Nephron progenitor cell (in vitro differentiated cells): Measurements from ENCODE around the gene CFAP77.

Source experiments
- DNase-seq: peaks from one replicate; pipeline ENCODE4 v3.0.0; 2021
- H3K27ac Mint-ChIP-seq: 2 replicates; pipeline ENCODE4 v1.8.0; 2021; ENCODE audit warnings: mild to moderate bottlenecking, moderate library complexity, mixed read lengths
- H3K27me3 Mint-ChIP-seq: 2 replicates; pipeline ENCODE4 v1.8.0; 2021; ENCODE audit warnings: mild to moderate bottlenecking, low read depth, mixed read lengths; ENCODE audit not compliant: poor library complexity
- H3K36me3 Mint-ChIP-seq: 2 replicates; pipeline ENCODE4 v1.8.0; 2021; ENCODE audit warnings: low read depth, mixed read lengths
- H3K4me1 Mint-ChIP-seq: 2 replicates; pipeline ENCODE4 v1.8.0; 2021; ENCODE audit warnings: mixed read lengths
- H3K4me3 Mint-ChIP-seq: 2 replicates; pipeline ENCODE4 v1.8.0; 2021; ENCODE audit warnings: mild to moderate bottlenecking, moderate library complexity, mixed read lengths
- H3K9me3 Mint-ChIP-seq: 2 replicates; pipeline ENCODE4 v1.8.0; 2021; ENCODE audit warnings: mild to moderate bottlenecking, moderate library complexity, mixed read lengths
- TF ChIP-seq, protein P1 (sequence below): fragments of 200-600 bp; sonication (generic); IDR thresholded peaks from 2 replicates; pipeline ENCODE4 v1.5.0; 2021; ENCODE audit warnings: antibody characterized with exemption

Gene CFAP77

GRCh38 chr9:132534832-132535231, 124.8 kb downstream of the CFAP77 start:
- TF ChIP-seq, protein P1, sequence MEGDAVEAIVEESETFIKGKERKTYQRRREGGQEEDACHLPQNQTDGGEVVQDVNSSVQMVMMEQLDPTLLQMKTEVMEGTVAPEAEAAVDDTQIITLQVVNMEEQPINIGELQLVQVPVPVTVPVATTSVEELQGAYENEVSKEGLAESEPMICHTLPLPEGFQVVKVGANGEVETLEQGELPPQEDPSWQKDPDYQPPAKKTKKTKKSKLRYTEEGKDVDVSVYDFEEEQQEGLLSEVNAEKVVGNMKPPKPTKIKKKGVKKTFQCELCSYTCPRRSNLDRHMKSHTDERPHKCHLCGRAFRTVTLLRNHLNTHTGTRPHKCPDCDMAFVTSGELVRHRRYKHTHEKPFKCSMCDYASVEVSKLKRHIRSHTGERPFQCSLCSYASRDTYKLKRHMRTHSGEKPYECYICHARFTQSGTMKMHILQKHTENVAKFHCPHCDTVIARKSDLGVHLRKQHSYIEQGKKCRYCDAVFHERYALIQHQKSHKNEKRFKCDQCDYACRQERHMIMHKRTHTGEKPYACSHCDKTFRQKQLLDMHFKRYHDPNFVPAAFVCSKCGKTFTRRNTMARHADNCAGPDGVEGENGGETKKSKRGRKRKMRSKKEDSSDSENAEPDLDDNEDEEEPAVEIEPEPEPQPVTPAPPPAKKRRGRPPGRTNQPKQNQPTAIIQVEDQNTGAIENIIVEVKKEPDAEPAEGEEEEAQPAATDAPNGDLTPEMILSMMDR, result no peak
- Mint-ChIP-seq H3K27me3 (peaks cover 22% of the 10 kb centered on the region), H3K9me3 (peaks cover 45% of the 10 kb centered on the region), H3K4me3 (no peak overlapping the region), H3K27ac (no peak overlapping the region), H3K36me3 (peaks cover 8% of the 10 kb centered on the region), H3K4me1 (peaks cover 21% of the 10 kb centered on the region)
- no peak for DNase-seq

- Mint-ChIP-seq H3K4me3 (no peak overlapping the region), H3K27ac (no peak overlapping the region), H3K4me1 (peaks cover 16% of the 10 kb centered on the region), H3K9me3 (peaks cover 41% of the 10 kb centered on the region), H3K36me3 (peaks cover 8% of the 10 kb centered on the region), H3K27me3 (peaks cover 12% of the 10 kb centered on the region)
- TF ChIP-seq, protein P1, result no peak
- no peak for DNase-seq
These were observed 126.1 kb downstream of the CFAP77 start for GRCh38 chr9:132536124-132536523.

DNA sequence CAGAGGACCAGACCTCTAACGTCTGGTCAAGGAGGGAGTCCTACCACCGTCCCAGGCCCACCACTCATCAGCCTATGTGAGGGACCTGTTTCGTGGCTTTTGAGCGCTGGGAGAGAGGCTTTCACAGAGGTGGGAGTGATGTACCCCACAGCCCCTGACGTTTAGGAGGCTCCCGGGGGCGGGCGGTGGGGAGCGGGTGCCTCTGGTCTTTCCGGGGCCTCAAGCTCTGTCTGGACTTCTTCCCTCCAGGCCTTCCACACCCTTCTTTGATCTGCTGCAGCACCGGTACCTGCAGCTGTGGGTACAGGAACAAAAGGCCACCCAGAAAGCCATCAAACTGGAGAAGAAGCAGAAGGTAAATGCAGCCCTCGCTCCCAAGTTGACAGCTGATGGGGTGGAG, 127.3 kb downstream of the CFAP77 start:
- peaks cover 9% of the 10 kb centered on the region for H3K27me3 Mint-ChIP-seq
- DNase-seq, result no peak
- no peak overlapping the region for H3K27ac Mint-ChIP-seq
- H3K4me1 Mint-ChIP-seq, result peaks cover 15% of the 10 kb centered on the region
- peaks cover 35% of the 10 kb centered on the region for H3K9me3 Mint-ChIP-seq
- TF ChIP-seq, protein P1, result no peak
- no peak overlapping the region for H3K4me3 Mint-ChIP-seq
- H3K36me3 Mint-ChIP-seq, result peaks cover 8% of the 10 kb centered on the region

- Mint-ChIP-seq H3K36me3 (peaks cover 8% of the 10 kb centered on the region), H3K27me3 (peaks cover 8% of the 10 kb centered on the region), H3K27ac (no peak overlapping the region), H3K4me1 (peaks cover 21% of the 10 kb centered on the region), H3K9me3 (peaks cover 35% of the 10 kb centered on the region), H3K4me3 (no peak overlapping the region)
- TF ChIP-seq, protein P1, result no peak
- DNase-seq, result no peak
These were observed 128.1 kb downstream of the CFAP77 start for GRCh38 chr9:132538071-132538470.

DNA sequence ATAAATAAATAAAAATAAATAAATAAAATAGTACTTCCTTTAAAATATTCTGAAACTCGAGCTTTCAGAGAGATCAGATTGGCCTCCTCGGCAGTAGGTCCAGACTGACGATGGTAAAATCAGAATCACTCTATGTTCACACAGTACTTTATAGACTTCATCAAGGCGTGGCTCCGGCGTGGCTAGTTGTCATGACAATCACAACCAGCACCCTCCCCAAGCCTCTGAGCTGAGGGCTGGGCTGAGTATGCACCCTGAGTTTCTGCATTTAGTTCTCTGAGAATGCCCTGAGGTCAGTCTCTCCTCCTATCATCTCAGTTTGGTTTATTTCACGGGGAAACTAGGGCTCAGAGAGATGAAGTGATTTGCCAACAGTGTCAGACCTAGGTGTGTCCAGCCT, 129.1 kb downstream of the CFAP77 start:
- Mint-ChIP-seq H3K27me3 (peaks cover 13% of the 10 kb centered on the region), H3K27ac (no peak overlapping the region), H3K4me3 (no peak overlapping the region), H3K36me3 (peaks cover 8% of the 10 kb centered on the region), H3K4me1 (peaks cover 29% of the 10 kb centered on the region), H3K9me3 (peaks cover 27% of the 10 kb centered on the region)
- DNase-seq, result no peak
- TF ChIP-seq, protein P1, result no peak

DNA sequence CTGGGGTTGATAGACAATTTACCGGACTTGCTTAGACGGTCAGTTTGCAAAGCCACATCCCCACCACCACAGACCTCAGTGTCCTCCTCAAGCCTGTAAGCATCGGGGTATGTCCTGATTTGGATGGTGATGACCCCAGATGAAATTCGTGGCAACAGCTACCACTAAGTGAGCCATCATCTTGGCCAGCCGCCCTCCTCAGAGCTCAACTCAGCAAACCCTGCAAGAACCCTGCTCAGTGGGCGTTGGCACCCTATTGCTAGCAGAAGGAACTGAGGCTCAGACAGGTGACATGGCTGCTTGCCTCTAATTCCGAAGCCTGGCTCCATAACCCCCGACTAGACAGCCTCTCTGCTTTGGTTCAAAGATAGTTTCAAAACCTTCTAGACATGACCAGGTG, 131.0 kb downstream of the CFAP77 start:
- Mint-ChIP-seq H3K27ac (no peak overlapping the region), H3K4me1 (peaks cover 49% of the 10 kb centered on the region), H3K36me3 (peaks cover under 1% of the 10 kb centered on the region), H3K27me3 (peaks cover 18% of the 10 kb centered on the region), H3K4me3 (no peak overlapping the region), H3K9me3 (peaks cover 10% of the 10 kb centered on the region)
- TF ChIP-seq, protein P1, result no peak
- DNase-seq, result no peak
